ENCODE measurements around the gene GHRH. TPM values are rescaled to one million over a fixed set of nuclear protein-coding genes. Genes with fewer than 3 reads are reported as not detected.

Gene GHRH
- total RNA-seq, 1 experiment from 2014 or later, result not detected

- Histone ChIP-seq H3K36me3 (ENCODE audit: control insufficient read depth, insufficient read depth, low read length) (no peaks in the 10 kb centered on the region), H3K9me3 (ENCODE audit: control insufficient read depth, insufficient read depth, low read depth, low read length) (no peaks in the 10 kb centered on the region), H3K27ac (ENCODE audit: low read length) (no peak overlapping the region), H3K4me3 (ENCODE audit: low read depth in 2 of 2, low read length in 2 of 2) (no peak overlapping the region), H3K4me1 (ENCODE audit: control insufficient read depth, insufficient read depth, low read length) (no peaks in the 10 kb centered on the region), H3K27me3 (ENCODE audit: control insufficient read depth, insufficient read depth, low read length) (peaks cover 4% of the 10 kb centered on the region)
- CTCF ChIA-PET, result no interaction called here
- DNase-seq (ENCODE audit: low read depth, low spot score), result no peak
- in situ Hi-C loops (cut with HindIII; ENCODE audit: low pct_unique_long_range_greater_than_20kb, low sequenced_read_pairs) (no loop called here), intact Hi-C loops (cut with micrococcal nuclease; ENCODE audit: unreplicated experiment) (no loop called here)
- BruUV-seq (replicated peaks), result no TSS peak
- POLR2A ChIA-PET, result no interaction called here
- ATAC-seq, result no peak
- no peak for TF ChIP-seq SIN3A (IDR thresholded peaks at IDR 0.05; ENCODE audit: borderline replicate concordance, insufficient read depth, low read depth, low read length)
- no peak for TF ChIP-seq POLR2AphosphoS5 (IDR thresholded peaks at IDR 0.05; ENCODE audit: low read depth, low read length)
- no peak for TF ChIP-seq REST (IDR thresholded peaks at IDR 0.05; ENCODE audit: insufficient read depth in 1 of 2, low read depth in 2 of 2, low read length in 1 of 2)
- TF ChIP-seq CTCF (IDR thresholded peaks at IDR 0.05), result no peak
- TF ChIP-seq TCF7L2 (IDR thresholded peaks at IDR 0.05; ENCODE audit: low read depth, low read length), result no peak
Measured at GRCh38 chr20:37260923-37261322, 691 bp downstream of the GHRH start.

- in situ Hi-C loops (cut with HindIII; ENCODE audit: low pct_unique_long_range_greater_than_20kb, low sequenced_read_pairs) (no loop called here), intact Hi-C loops (cut with micrococcal nuclease; ENCODE audit: unreplicated experiment) (no loop called here)
- DNase-seq (ENCODE audit: low read depth, low spot score), result no peak
- ChIA-PET CTCF (no interaction called here), POLR2A (interaction anchor here (0.7 kb wide), 1 partner anchor 18 kb away, joined by 6 read pairs; no protein-coding TSS in a partner anchor)
- TF ChIP-seq REST (IDR thresholded peaks at IDR 0.05; ENCODE audit: insufficient read depth in 1 of 2, low read depth in 2 of 2, low read length in 1 of 2) (no peak), CTCF (IDR thresholded peaks at IDR 0.05) (no peak), TCF7L2 (IDR thresholded peaks at IDR 0.05; ENCODE audit: low read depth, low read length) (no peak), SIN3A (IDR thresholded peaks at IDR 0.05; ENCODE audit: borderline replicate concordance, insufficient read depth, low read depth, low read length) (no peak), POLR2AphosphoS5 (IDR thresholded peaks at IDR 0.05; ENCODE audit: low read depth, low read length) (no peak)
- H3K27me3 ChIP-seq (ENCODE audit: control insufficient read depth, insufficient read depth, low read length), result peaks cover 4% of the 10 kb centered on the region
- no peaks in the 10 kb centered on the region for H3K9me3 ChIP-seq (ENCODE audit: control insufficient read depth, insufficient read depth, low read depth, low read length)
- H3K4me3 ChIP-seq (ENCODE audit: low read depth in 2 of 2, low read length in 2 of 2), result no peak overlapping the region
- no peak overlapping the region for H3K27ac ChIP-seq (ENCODE audit: low read length)
- H3K4me1 ChIP-seq (ENCODE audit: control insufficient read depth, insufficient read depth, low read length), result no peaks in the 10 kb centered on the region
- no peak for ATAC-seq
- no peaks in the 10 kb centered on the region for H3K36me3 ChIP-seq (ENCODE audit: control insufficient read depth, insufficient read depth, low read length)
- no TSS peak for BruUV-seq (replicated peaks)
Measured at GRCh38 chr20:37259865-37260264, 1.7 kb downstream of the GHRH start.
